B cell (primary cell): ENCODE measurements around the gene N4BP3. TPM values are rescaled to one million over a fixed set of nuclear protein-coding genes. Genes with fewer than 3 reads are reported as not detected.
"Not testable (repeated sequence)": the region's sequence is repeated elsewhere in the genome, so short reads cannot be mapped to it uniquely, and the experiment has no call there.

Source experiments
- ATAC-seq: fragments of 200-7000 bp; cut with Tn5 transposase; one replicate; pipeline ENCODE4 v1.10.0; 2021; ENCODE audit warnings: low read depth, mild to moderate bottlenecking, moderate number of reproducible peaks, moderate library complexity
- CTCF ChIA-PET: fragments of 350-600 bp; sonication (Branson Sonifier 250); formaldehyde crosslinking; loops from one replicate; lab custom pipeline; 2021; ENCODE audit warnings: antibody characterized with exemption, inconsistent platforms; lab: Charles Lee
- POLR2A ChIA-PET: fragments of 350-600 bp; sonication (Branson Sonifier 250); formaldehyde crosslinking; loops from one replicate; lab custom pipeline; 2021; ENCODE audit warnings: antibody characterized with exemption; lab: Charles Lee
- DNase-seq: peaks from one replicate; pipeline ENCODE4 v3.0.0; 2013
- H2AFZ ChIP-seq: 2 replicates; pipeline ENCODE4 v1.6.1; 2012; ENCODE audit warnings: mild to moderate bottlenecking, low read depth, low read length; ENCODE audit not compliant: insufficient read depth, poor library complexity, severe bottlenecking
- H3K27ac ChIP-seq, 2 donors: 1 replicate in 1 of 2; 2 replicates in 1 of 2; pipeline ENCODE4 v1.5.1; 2012 to 2013; ENCODE audit warnings: low read length in 2 of 2, mild to moderate bottlenecking in 2 of 2, moderate library complexity in 1 of 2
- H3K27me3 ChIP-seq, 4 experiments: fragments of 200-600 bp in 1 of 4; sonication (generic) in 1 of 4; replicated peaks in 1 of 4; 1 replicate in 2 of 4; 2 replicates in 2 of 4; pipeline versions ENCODE4 v1.6.1 to v1.7.0; 2013 to 2016; ENCODE audit warnings: low read length in 3 of 4, mild to moderate bottlenecking in 2 of 4, mixed read lengths in 1 of 4, moderate library complexity in 1 of 4; ENCODE audit not compliant: insufficient read depth in 4 of 4, control insufficient read depth in 3 of 4; ENCODE audit errors: control extremely low read depth in 1 of 4
- H3K36me3 ChIP-seq, 2 experiments: replicated peaks in 1 of 2; 1 replicate in 1 of 2; 2 replicates in 1 of 2; pipeline versions ENCODE4 v1.6.1 to v1.7.1; 2013; ENCODE audit warnings: low read length in 1 of 2; ENCODE audit not compliant: insufficient read depth in 2 of 2, control insufficient read depth in 1 of 2; ENCODE audit errors: control extremely low read depth in 1 of 2, extremely low read depth in 1 of 2
- H3K4me1 ChIP-seq, 2 donors: fragments of 200-600 bp in 1 of 2; sonication (generic) in 1 of 2; 1 replicate in 1 of 2; 2 replicates in 1 of 2; pipeline versions ENCODE4 v1.5.1 to v1.6.1; 2013 to 2017; ENCODE audit warnings: low read length in 2 of 2; ENCODE audit not compliant: control insufficient read depth in 2 of 2, insufficient read depth in 2 of 2
- H3K4me2 ChIP-seq: replicated peaks from 2 replicates; pipeline ENCODE3; 2012; ENCODE audit warnings: mild to moderate bottlenecking, low read depth, low read length; ENCODE audit not compliant: poor library complexity, severe bottlenecking
- H3K4me3 ChIP-seq, 5 experiments: fragments of 200-600 bp in 1 of 5; sonication (generic) in 1 of 5; 1 replicate in 3 of 5; 2 replicates in 2 of 5; pipeline versions ENCODE4 v1.5.1 to v1.7.0; 2011 to 2016; ENCODE audit warnings: low read length in 4 of 5, mild to moderate bottlenecking in 4 of 5, low read depth in 2 of 5, control low read depth in 1 of 5, moderate library complexity in 1 of 5; ENCODE audit not compliant: insufficient read depth in 1 of 5; ENCODE audit errors: control extremely low read depth in 1 of 5, extremely low read depth in 1 of 5
- H3K79me2 ChIP-seq: fragments of 200-600 bp; sonication (generic); one replicate; pipeline ENCODE4 v1.6.0; 2016; ENCODE audit warnings: low read length; ENCODE audit not compliant: control insufficient read depth, insufficient read depth
- H3K9ac ChIP-seq: fragments of 200-600 bp; sonication (generic); 2 replicates; pipeline ENCODE4 v1.6.1; 2017; ENCODE audit warnings: mild to moderate bottlenecking, low read length, moderate library complexity
- H3K9me3 ChIP-seq, 3 donors: one replicate each; pipeline versions ENCODE4 v1.6.1 to v1.7.1; 2013; ENCODE audit warnings: low read length in 2 of 3; ENCODE audit not compliant: control insufficient read depth in 2 of 3, insufficient read depth in 1 of 3; ENCODE audit errors: control extremely low read depth in 1 of 3
- H4K20me1 ChIP-seq: 2 replicates; pipeline ENCODE4 v1.6.0; 2012; ENCODE audit warnings: mild to moderate bottlenecking, low read length; ENCODE audit not compliant: insufficient read depth, control insufficient read depth, poor library complexity, severe bottlenecking
- H3K27ac Mint-ChIP-seq: one replicate; pipeline ENCODE4 v1.8.0; 2021; ENCODE audit warnings: mixed read lengths
- H3K27me3 Mint-ChIP-seq: one replicate; pipeline ENCODE4 v1.8.0; 2021; ENCODE audit warnings: mixed read lengths
- H3K4me1 Mint-ChIP-seq: one replicate; pipeline ENCODE4 v1.8.0; 2021; ENCODE audit warnings: mixed read lengths
- H3K4me3 Mint-ChIP-seq: one replicate; pipeline ENCODE4 v1.8.0; 2021; ENCODE audit warnings: mixed read lengths
- H3K9me3 Mint-ChIP-seq: one replicate; pipeline ENCODE4 v1.8.0; 2022; ENCODE audit warnings: mixed read lengths; ENCODE audit not compliant: insufficient read depth
- CTCF ChIP-seq: fragments of 200-600 bp; IDR thresholded peaks from one replicate; pipeline ENCODE4 v1.8.0; 2022; ENCODE audit warnings: antibody characterized with exemption, mild to moderate bottlenecking
- EZH2 ChIP-seq: IDR thresholded peaks from 2 replicates; pipeline ENCODE4 v1.6.1; 2012; ENCODE audit warnings: borderline replicate concordance, low read depth, mild to moderate bottlenecking, moderate library complexity, low read length; ENCODE audit not compliant: insufficient read depth, poor library complexity, severe bottlenecking
- WGBS: methylation state at CpG from one replicate; pipeline ENCODE4 v1.1.5; 2013; ENCODE audit warnings: missing lambda C conversion rate; ENCODE audit not compliant: insufficient coverage; 5-methylcytosine and 5-hydroxymethylcytosine counted together
- intact Hi-C: fragments of 100-400 bp; cut with micrococcal nuclease; formaldehyde crosslinking; loops from one replicate; pipeline ENCODE4 v1.10.0; 2022
- polyA plus RNA-seq: library from polyadenylated mRNA; depleted of rRNA; stranded (reverse); fragments of >200 nt; gene quantifications from 2 replicates; pipeline ENCODE4 v1.2.3, GENCODE V29; 2012
- total RNA-seq, 2 donors: library from RNA; stranded (reverse); fragments of 120-200 nt in 1 of 2; gene quantifications; 1 replicate in 1 of 2; 2 replicates in 1 of 2; pipeline versions ENCODE4 v1.2.3 to v1.2.4, GENCODE V29; 2013 to 2022

Gene N4BP3
- total and polyA plus RNA-seq, 2 donors (not counting 1 experiment from before 2014, with no cell fraction given): 13.3 to 48.7 TPM

- no peaks in the 10 kb centered on the region for H3K27me3 Mint-ChIP-seq
- H3K36me3 ChIP-seq: peaks cover 0 to 24% of the 10 kb centered on the region in 2 experiments
- no peak for DNase-seq
- peaks cover 56% of the 10 kb centered on the region for H3K79me2 ChIP-seq
- no peak overlapping the region for H3K4me2 ChIP-seq
- no CpG with 5 or more reads among the region's 3 CpGs for WGBS
- peaks cover 27% of the 10 kb centered on the region for H3K4me1 Mint-ChIP-seq
- H3K4me1 ChIP-seq: peaks cover 11 to 24% of the 10 kb centered on the region in 2 donors
- H3K4me3 ChIP-seq: no peak overlapping the region
- ATAC-seq: no peak
- no peak overlapping the region for H2AFZ ChIP-seq
- intact Hi-C loops: no loop called here
- TF ChIP-seq EZH2 (no peak), CTCF (no peak)
- H3K9me3 ChIP-seq: no peaks in the 10 kb centered on the region
- POLR2A ChIA-PET: no interaction called here
- no peaks in the 10 kb centered on the region for H3K27me3 ChIP-seq
- no peak overlapping the region for H3K4me3 Mint-ChIP-seq
- no peak overlapping the region for H3K27ac ChIP-seq
- CTCF ChIA-PET: interaction anchor here (0.7 kb wide), 1 partner anchor 51 kb away, joined by 5 read pairs; no protein-coding TSS in a partner anchor
- H3K9ac ChIP-seq: no peak overlapping the region
- peaks cover 40% of the 10 kb centered on the region for H4K20me1 ChIP-seq
- no peak overlapping the region for H3K27ac Mint-ChIP-seq
- H3K9me3 Mint-ChIP-seq: no peaks in the 10 kb centered on the region
Measured at GRCh38 chr5:178126556-178126955, 13.2 kb downstream of the N4BP3 start.

- H3K27ac Mint-ChIP-seq, H3K4me3 ChIP-seq, DNase-seq, H3K27ac ChIP-seq, H3K9ac ChIP-seq, CTCF ChIA-PET, H3K4me2 ChIP-seq, intact Hi-C loops, H3K9me3 ChIP-seq, H3K27me3 Mint-ChIP-seq, H2AFZ ChIP-seq, ATAC-seq, H3K27me3 ChIP-seq, H3K4me3 Mint-ChIP-seq, H3K9me3 Mint-ChIP-seq: not testable (repeated sequence)
- H3K4me1 Mint-ChIP-seq: peaks cover 30% of the 10 kb centered on the region
- Histone ChIP-seq H4K20me1 (peaks cover 33% of the 10 kb centered on the region), H3K36me3 (peaks cover 0 to 15% of the 10 kb centered on the region in 2 experiments), H3K4me1 (peaks cover 6 to 18% of the 10 kb centered on the region in 2 donors), H3K79me2 (peaks cover 52% of the 10 kb centered on the region)
- WGBS: 87% methylated on average over 4 of the region's 14 CpGs
- POLR2A ChIA-PET: interaction anchor here (0.6 kb wide), 1 partner anchor 22 kb away, joined by 4 read pairs; no protein-coding TSS in a partner anchor
Measured at GRCh38 chr5:178127300-178128009, 14.1 kb downstream of the N4BP3 start.
